AG09309 (cell line): Measurements from ENCODE around the gene EFEMP2.
A peak's percentile ranks its signal among the peaks of the same experiment; 100 is the strongest.

Experiments used
- DNase-seq: peaks from one replicate; pipeline ENCODE4 v3.0.0-alpha.2; 2010; ENCODE audit warnings: low read depth
- H3K4me3 ChIP-seq: 2 replicates; pipeline ENCODE4 v1.5.1; 2011; ENCODE audit warnings: mild to moderate bottlenecking, low read depth, low read length, moderate library complexity; ENCODE audit not compliant: control insufficient read depth
- TF ChIP-seq, protein P1 (sequence below): IDR thresholded peaks from 2 replicates; pipeline ENCODE4 v1.5.1; 2011; ENCODE audit warnings: mild to moderate bottlenecking, low read depth, low read length, inconsistent platforms; ENCODE audit not compliant: insufficient read depth, control insufficient read depth; ENCODE audit errors: missing control alignments

EFEMP2 gene

DNA sequence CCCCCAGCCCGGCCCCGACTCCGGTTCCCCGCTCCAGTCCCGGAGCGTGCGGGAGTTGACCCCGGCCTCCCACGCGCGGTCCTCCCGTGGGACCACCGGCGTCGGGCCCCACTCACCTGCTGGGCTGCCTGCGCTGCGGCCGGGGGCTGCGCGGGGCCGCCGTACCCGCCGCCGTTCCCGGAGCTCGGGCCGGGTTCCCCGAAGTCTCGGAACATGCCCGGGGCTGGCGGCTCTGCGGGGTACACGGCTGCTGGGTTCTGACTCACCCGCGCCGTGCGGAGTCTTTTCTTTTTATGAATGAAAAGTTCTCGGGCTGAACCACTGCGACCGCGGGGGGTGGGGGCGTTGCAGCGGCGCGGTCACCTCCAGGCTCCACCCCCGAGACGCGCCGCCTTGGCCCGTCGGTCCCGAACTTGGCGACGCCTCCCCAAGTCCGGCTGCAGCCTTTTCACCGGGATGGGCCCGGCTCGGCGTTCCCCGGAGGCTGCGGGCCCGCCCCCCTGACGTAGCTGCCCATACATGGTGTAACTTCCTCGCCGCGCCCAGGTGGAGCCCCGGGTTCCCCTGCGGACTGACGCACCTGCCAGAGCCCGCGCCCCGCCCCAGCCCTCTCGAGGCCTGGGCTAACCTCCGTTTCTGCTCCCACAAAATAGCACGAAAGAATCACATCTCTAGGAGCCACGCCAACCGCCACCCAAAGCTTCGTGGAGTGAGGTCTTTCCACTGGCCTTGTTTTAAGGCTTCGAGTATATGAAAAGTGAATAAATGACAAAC lies 27.7 kb upstream of the EFEMP2 start, which contains the start of gene FOSL1:
FOSL1 (minus strand) TSS at position 264 of the 774 bp plus-strand sequence; CDS start at position 215, 49 bp downstream.
- DNase-seq = peak; percentile 86
- H3K4me3 ChIP-seq = peak within 1 kb of the TSS; percentile 100
- TF ChIP-seq, protein P1, sequence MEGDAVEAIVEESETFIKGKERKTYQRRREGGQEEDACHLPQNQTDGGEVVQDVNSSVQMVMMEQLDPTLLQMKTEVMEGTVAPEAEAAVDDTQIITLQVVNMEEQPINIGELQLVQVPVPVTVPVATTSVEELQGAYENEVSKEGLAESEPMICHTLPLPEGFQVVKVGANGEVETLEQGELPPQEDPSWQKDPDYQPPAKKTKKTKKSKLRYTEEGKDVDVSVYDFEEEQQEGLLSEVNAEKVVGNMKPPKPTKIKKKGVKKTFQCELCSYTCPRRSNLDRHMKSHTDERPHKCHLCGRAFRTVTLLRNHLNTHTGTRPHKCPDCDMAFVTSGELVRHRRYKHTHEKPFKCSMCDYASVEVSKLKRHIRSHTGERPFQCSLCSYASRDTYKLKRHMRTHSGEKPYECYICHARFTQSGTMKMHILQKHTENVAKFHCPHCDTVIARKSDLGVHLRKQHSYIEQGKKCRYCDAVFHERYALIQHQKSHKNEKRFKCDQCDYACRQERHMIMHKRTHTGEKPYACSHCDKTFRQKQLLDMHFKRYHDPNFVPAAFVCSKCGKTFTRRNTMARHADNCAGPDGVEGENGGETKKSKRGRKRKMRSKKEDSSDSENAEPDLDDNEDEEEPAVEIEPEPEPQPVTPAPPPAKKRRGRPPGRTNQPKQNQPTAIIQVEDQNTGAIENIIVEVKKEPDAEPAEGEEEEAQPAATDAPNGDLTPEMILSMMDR = no peak

DNA sequence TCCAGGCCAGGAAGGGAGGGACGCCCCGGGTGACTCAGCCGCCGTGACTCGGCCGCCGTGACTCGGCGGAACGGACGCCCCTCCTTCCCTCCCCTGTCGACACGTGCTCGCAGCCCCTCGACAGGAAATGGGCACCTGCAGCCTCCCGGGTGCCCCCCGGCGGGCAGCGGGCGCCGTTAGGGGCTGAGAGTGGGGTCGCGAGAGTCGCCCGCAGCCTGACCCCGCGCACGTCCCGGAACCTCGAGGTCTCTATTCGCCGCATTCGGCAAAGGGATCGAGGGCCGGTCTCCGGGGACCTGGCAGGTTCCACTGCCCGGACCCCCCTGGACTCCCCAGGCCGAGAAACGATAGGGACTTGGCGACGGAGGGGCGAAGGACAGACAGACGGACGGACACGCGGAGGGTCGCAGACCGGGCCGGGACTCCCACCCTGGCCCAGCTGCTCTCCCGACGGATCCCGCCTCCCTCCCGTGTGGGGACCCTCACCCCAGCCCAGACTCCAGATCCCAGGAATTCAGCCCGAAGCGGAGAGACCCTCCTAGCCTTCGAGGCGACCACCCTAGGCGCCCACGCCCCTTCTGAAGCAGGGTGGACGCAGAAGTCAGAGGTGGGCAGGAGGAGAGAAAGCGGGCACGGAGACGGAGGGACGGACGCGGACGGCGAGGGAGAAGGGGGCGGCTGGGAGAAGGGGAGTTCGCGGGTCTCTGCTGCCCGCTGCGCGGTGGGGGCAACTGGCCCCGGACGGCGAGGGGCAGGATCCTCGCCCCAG lies 26.9 kb upstream of the EFEMP2 start:
- H3K4me3 ChIP-seq = peak overlapping the region; percentile 100
- no peak for DNase-seq
- TF ChIP-seq, protein P1 = no peak

DNA sequence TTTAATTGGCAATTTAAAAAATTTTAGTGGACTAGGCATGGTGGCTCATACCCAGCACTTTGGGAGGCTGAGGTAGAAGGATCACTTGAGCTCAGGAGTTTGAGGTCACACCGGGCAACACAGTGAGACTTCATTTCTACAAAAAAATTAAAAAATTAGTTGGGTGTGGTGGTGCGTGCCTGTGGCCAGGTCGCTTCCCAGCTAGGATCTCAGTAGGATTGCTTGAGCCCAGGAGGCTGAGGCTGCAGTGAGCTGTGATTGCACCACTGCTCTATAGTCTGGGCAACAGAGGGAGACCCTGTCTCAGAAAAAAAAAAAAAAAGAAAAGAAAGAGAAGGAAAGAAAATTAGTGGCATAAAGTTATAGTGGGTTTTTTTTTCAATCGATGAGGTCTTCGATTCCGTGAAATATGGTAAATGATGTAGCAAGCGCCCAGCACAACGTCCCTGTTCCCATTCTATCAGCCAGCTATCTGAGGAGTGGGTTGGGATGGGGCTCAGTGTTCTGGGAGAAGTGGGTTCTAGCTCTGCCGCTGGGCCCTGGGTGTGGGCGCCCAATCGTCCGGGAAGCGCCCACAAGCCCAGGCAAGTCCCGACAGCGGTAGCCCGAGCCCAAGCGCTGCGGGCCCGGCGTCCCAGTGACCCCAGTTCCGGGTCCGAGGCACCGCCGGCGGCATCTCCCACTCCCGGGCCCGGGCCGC lies 26.2 kb upstream of the EFEMP2 start:
- no peak for DNase-seq
- H3K4me3 ChIP-seq = peak overlapping the region; percentile 100
- TF ChIP-seq, protein P1 = no peak

DNA sequence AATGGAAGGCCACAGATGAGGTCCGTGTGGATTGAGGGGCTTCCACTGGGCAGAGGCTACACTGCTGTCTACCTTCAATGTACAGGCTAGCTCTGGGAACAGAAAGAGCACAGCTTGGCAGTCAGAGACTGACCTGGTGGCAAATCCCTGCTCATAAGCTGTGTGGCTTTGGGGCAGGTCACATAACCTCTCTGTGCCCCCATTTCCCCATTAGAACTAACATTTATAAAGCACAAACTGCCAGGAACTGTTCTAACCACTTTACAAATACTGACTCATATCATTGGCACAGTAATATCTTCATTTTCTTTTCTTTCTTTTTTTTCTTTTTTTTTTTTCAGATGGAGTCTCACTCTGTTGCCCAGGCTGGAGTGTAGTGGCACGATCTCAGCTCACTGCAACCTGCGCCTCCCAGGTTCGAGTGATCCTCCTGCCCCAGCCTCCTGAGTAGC lies 24.4 kb upstream of the EFEMP2 start:
- peak overlapping the region; percentile 100 for H3K4me3 ChIP-seq
- no peak for DNase-seq
- TF ChIP-seq, protein P1 = no peak

DNA sequence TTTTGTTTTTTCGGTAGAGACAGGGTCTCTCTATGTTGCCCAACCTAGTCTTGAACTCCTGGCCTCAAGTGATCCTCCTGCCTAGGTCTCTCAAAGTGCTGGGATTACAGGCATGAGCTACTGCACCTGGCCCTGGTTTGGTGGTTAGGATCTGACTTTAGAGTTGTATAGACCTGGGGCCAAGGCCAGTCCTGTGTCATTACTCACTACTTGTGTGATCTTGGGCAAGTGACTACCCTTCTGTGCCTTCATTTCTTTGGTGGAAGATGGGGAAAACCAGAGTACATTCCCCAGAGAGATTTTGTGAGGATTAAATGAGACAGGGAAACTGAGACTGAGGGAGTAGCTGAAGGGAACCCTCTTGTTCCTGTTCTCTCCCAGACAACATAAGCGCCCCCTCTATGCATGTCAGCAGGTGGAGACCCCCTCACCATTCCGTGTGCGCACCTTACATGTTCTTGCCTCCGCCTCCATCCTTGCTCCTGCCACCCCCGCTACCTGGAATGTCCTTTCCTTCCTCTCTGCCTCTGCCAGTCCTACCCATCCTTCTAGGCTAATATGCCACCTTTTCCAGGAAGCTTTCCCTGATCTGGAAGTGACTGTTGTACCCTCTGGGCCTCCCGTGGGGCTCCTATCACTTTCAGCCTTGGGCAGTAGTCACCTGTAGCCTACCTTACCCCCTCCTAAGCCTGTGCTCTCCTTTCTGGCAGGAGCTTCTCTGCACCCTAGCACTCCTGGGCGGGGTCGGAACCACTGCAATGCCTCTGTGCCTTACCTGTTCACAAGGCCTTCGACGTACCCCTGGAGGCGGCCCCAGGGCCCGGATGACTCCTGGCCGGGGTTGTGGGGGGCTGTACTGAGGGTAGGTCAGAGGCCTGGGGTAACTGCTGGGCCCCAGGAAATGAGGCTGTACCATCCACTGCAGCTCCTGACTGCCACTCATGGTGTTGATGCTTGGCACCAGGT lies 23.7 kb upstream of the EFEMP2 start:
- no peak for DNase-seq
- peak overlapping the region; percentile 37 for H3K4me3 ChIP-seq
- TF ChIP-seq, protein P1 = no peak
